Uterus (tissue), 4 donors: ENCODE results near the gene CTCFL. TPM values are rescaled to one million over a fixed set of nuclear protein-coding genes. Genes with fewer than 3 reads are reported as not detected.

Source experiments
- DNase-seq, 2 donors: peaks; one replicate each; pipeline ENCODE4 v3.0.0-alpha.2; 2019 to 2020
- H3K27ac ChIP-seq, 2 donors: fragments of 200-600 bp; sonication (generic); 1 replicate in 1 of 2; 2 replicates in 1 of 2; pipeline ENCODE4 v1.5.1; 2016 to 2018
- H3K27me3 ChIP-seq, 2 donors: fragments of 200-600 bp; sonication (generic); one replicate each; pipeline ENCODE4 v1.5.1; 2018 to 2019; ENCODE audit warnings: control low read depth in 1 of 2
- H3K36me3 ChIP-seq, 2 donors: fragments of 200-600 bp; sonication (generic); one replicate each; pipeline ENCODE4 v1.5.1; 2019; ENCODE audit warnings: control low read depth in 1 of 2
- H3K4me1 ChIP-seq, 2 donors: fragments of 200-600 bp; sonication (generic); one replicate each; pipeline ENCODE4 v1.5.1; 2018 to 2019; ENCODE audit warnings: control low read depth in 1 of 2
- H3K4me3 ChIP-seq, 2 donors: fragments of 200-600 bp; sonication (generic); 1 replicate in 1 of 2; 2 replicates in 1 of 2; pipeline ENCODE4 v1.5.1; 2018 to 2019; ENCODE audit warnings: mild to moderate bottlenecking in 1 of 2
- H3K9me3 ChIP-seq, 2 donors: fragments of 200-600 bp; sonication (generic); one replicate each; pipeline ENCODE4 v1.5.1; 2019; ENCODE audit warnings: control low read depth in 1 of 2
- CTCF ChIP-seq, 4 experiments: fragments of 200-600 bp in 2 of 4; fragments of 450-650 bp in 2 of 4; sonication (generic) in 2 of 4; IDR thresholded peaks; one replicate each; pipeline ENCODE4 v1.5.1; 2016 to 2019; ENCODE audit warnings: antibody characterized with exemption in 4 of 4, mild to moderate bottlenecking in 2 of 4, moderate library complexity in 1 of 4
- POLR2A ChIP-seq, 2 donors: fragments of 450-650 bp; IDR thresholded peaks; one replicate each; pipeline ENCODE4 v1.6.1; 2016; ENCODE audit warnings: antibody characterized with exemption in 2 of 2, mild to moderate bottlenecking in 1 of 2, moderate library complexity in 1 of 2
- intact Hi-C: fragments of 100-400 bp; cut with DNase I; formaldehyde crosslinking; loops from one replicate; pipeline ENCODE4 v1.15.1; 2023; ENCODE audit warnings: low total_unique reads
- total RNA-seq, 4 donors: library from RNA; depleted of rRNA in 3 of 4; stranded (reverse); fragments of >200 nt in 3 of 4; gene quantifications; one replicate each; pipeline versions ENCODE4 v1.1.0 to v1.2.4, GENCODE V29; 2014 to 2023
- donor health status: DM: yes; HTN: yes; CAD: no.

Gene CTCFL
- total RNA-seq, 4 donors from 2014 or later, result 0.07 TPM; not detected in 3

- H3K36me3 ChIP-seq, result no peaks in the 10 kb centered on the region
- H3K27me3 ChIP-seq, result no peaks in the 10 kb centered on the region
- no peak for TF ChIP-seq CTCF (IDR thresholded peaks at IDR 0.05)
- TF ChIP-seq POLR2A (IDR thresholded peaks at IDR 0.05), result no peak
- H3K4me1 ChIP-seq, result no peaks in the 10 kb centered on the region
- H3K4me3 ChIP-seq, result no peak overlapping the region
- H3K27ac ChIP-seq, result no peak overlapping the region
- DNase-seq, result no peak
- no peaks in the 10 kb centered on the region for H3K9me3 ChIP-seq
- intact Hi-C loops, result no loop called here
Measured at GRCh38 chr20:57566803-57567459, 42.0 kb upstream of the CTCFL start.

- Histone ChIP-seq H3K27me3 (no peaks in the 10 kb centered on the region), H3K9me3 (no peaks in the 10 kb centered on the region), H3K27ac (no peak overlapping the region), H3K4me3 (no peak overlapping the region), H3K36me3 (no peaks in the 10 kb centered on the region), H3K4me1 (no peaks in the 10 kb centered on the region)
- no peak for DNase-seq
- TF ChIP-seq POLR2A (IDR thresholded peaks at IDR 0.05) (no peak), CTCF (IDR thresholded peaks at IDR 0.05) (no peak)
- intact Hi-C loops, result no loop called here
Measured at GRCh38 chr20:57566399-57566798, 41.5 kb upstream of the CTCFL start.

GRCh38 chr20:57564951-57565642 lies 40.2 kb upstream of the CTCFL start:
- no peaks in the 10 kb centered on the region for H3K36me3 ChIP-seq
- H3K4me3 ChIP-seq, result no peak overlapping the region
- H3K27me3 ChIP-seq, result no peaks in the 10 kb centered on the region
- no peak overlapping the region for H3K27ac ChIP-seq
- TF ChIP-seq POLR2A (IDR thresholded peaks at IDR 0.05) (no peak), CTCF (IDR thresholded peaks at IDR 0.05) (no peak)
- no peak for DNase-seq
- H3K4me1 ChIP-seq, result peaks cover 0 to 3% of the 10 kb centered on the region in 2 donors
- H3K9me3 ChIP-seq, result no peaks in the 10 kb centered on the region
- intact Hi-C loops, result no loop called here

GRCh38 chr20:57564180-57564802 lies 39.4 kb upstream of the CTCFL start:
- Histone ChIP-seq H3K27me3 (no peaks in the 10 kb centered on the region), H3K27ac (no peak overlapping the region), H3K36me3 (no peaks in the 10 kb centered on the region), H3K4me1 (peaks cover 0 to 3% of the 10 kb centered on the region in 2 donors), H3K4me3 (no peak overlapping the region), H3K9me3 (no peaks in the 10 kb centered on the region)
- no peak for TF ChIP-seq CTCF (IDR thresholded peaks at IDR 0.05)
- TF ChIP-seq POLR2A (IDR thresholded peaks at IDR 0.05), result no peak
- no peak for DNase-seq
- intact Hi-C loops, result no loop called here

- Histone ChIP-seq H3K27me3 (no peaks in the 10 kb centered on the region), H3K36me3 (no peaks in the 10 kb centered on the region), H3K27ac (no peak overlapping the region), H3K4me3 (no peak overlapping the region), H3K9me3 (no peaks in the 10 kb centered on the region), H3K4me1 (peaks cover 0 to 3% of the 10 kb centered on the region in 2 donors)
- TF ChIP-seq CTCF (IDR thresholded peaks at IDR 0.05) (no peak), POLR2A (IDR thresholded peaks at IDR 0.05) (no peak)
- no peak for DNase-seq
- intact Hi-C loops, result no loop called here
Measured at GRCh38 chr20:57563522-57563921, 38.6 kb upstream of the CTCFL start.
